Measurements from ENCODE around the gene PITPNB. TPM values are rescaled to one million over a fixed set of nuclear protein-coding genes. Genes with fewer than 3 reads are reported as not detected.
A peak's percentile ranks its signal among the peaks of the same experiment; 100 is the strongest.

Gene PITPNB
- total RNA-seq, 2 donors from 2014 or later = 86.1 to 119 TPM

GRCh38 chr22:27903805-27904473 is 15.1 kb downstream of the PITPNB start:
- peak overlapping the region; percentile 54 for H3K4me3 Mint-ChIP-seq
- peaks cover 28% of the 10 kb centered on the region for H3K4me1 Mint-ChIP-seq
- ATAC-seq (replicated peaks) = peak; percentile 92
- peaks cover 100% of the 10 kb centered on the region for H3K36me3 Mint-ChIP-seq (ENCODE audit: low read depth)
- H3K27ac Mint-ChIP-seq = peak overlapping the region; percentile 79
- no peaks in the 10 kb centered on the region for H3K27me3 Mint-ChIP-seq
- no peaks in the 10 kb centered on the region for H3K9me3 Mint-ChIP-seq

DNA sequence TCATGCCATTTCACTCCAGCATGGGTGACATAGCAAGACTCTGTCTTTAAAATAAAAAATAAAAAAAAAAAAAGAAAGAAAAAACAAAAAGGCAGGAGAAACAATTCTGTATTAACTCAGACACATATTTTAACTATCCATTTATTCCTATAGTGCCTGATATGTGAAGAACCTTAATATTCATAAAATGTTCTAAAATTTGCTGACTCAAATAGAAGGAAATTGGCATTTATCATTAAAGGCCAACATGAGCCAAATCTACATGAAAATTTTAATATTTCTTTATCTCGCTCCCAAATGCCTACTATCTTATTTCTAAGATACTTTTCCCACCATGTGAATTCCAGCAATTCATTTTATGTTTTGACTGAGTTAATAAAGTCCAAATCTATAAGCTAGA is 18.9 kb downstream of the PITPNB start:
- ATAC-seq (replicated peaks) = no peak
- peaks cover 100% of the 10 kb centered on the region for H3K36me3 Mint-ChIP-seq (ENCODE audit: low read depth)
- H3K4me3 Mint-ChIP-seq = no peak overlapping the region
- no peaks in the 10 kb centered on the region for H3K27me3 Mint-ChIP-seq
- H3K27ac Mint-ChIP-seq = no peak overlapping the region
- peaks cover 33% of the 10 kb centered on the region for H3K4me1 Mint-ChIP-seq
- H3K9me3 Mint-ChIP-seq = no peaks in the 10 kb centered on the region

- H3K9me3 Mint-ChIP-seq = no peaks in the 10 kb centered on the region
- H3K36me3 Mint-ChIP-seq (ENCODE audit: low read depth) = peaks cover 100% of the 10 kb centered on the region
- peak; percentile 95 for ATAC-seq (replicated peaks)
- H3K4me1 Mint-ChIP-seq = peaks cover 16% of the 10 kb centered on the region
- peak overlapping the region; percentile 24 for H3K4me3 Mint-ChIP-seq
- no peaks in the 10 kb centered on the region for H3K27me3 Mint-ChIP-seq
- H3K27ac Mint-ChIP-seq = no peak overlapping the region
Observed at GRCh38 chr22:27896245-27896644, 22.8 kb downstream of the PITPNB start.

DNA sequence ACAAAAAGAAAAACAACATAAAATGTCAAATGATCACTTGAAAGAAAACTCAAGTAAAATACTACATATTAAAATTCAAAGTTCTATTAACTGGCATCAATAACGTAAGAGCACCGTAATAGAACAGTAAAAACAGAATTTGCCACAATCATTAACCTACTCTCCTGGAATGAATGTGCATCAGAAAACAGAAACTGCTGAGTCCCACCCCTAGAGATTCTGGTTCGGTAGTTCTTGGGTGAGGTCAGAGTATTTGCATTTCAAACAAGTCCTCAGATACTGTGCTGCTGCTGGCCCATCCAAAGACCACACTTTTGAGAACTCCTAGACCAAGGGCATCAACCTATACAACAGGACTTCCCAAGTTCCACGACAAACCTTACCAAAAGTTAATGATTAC is 23.5 kb downstream of the PITPNB start:
- peak overlapping the region; percentile 24 for H3K4me3 Mint-ChIP-seq
- no peaks in the 10 kb centered on the region for H3K27me3 Mint-ChIP-seq
- H3K36me3 Mint-ChIP-seq (ENCODE audit: low read depth) = peaks cover 100% of the 10 kb centered on the region
- peak; percentile 72 for ATAC-seq (replicated peaks)
- peaks cover 16% of the 10 kb centered on the region for H3K4me1 Mint-ChIP-seq
- no peak overlapping the region for H3K27ac Mint-ChIP-seq
- no peaks in the 10 kb centered on the region for H3K9me3 Mint-ChIP-seq

DNA sequence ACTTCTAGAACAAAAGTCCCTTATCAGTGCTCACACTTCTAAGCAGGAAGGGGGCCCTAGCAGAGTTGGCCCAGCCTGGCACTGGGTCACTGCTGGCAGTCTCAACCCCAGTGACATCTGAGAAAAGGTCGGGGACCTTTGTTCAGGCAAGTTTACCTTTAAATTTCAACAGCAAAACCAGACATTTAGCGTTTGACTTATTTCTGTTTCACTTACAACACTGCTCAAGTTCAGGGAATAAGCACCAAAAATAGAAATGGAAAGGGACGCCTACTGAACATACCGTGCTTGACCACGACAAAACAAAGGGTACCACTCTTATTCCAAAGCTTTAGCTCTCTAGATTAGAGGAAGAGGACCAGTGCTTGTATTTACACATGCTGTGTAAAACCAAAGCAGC is 26.2 kb downstream of the PITPNB start:
- peaks cover 100% of the 10 kb centered on the region for H3K36me3 Mint-ChIP-seq (ENCODE audit: low read depth)
- H3K4me3 Mint-ChIP-seq = no peak overlapping the region
- no peaks in the 10 kb centered on the region for H3K27me3 Mint-ChIP-seq
- peak overlapping the region; percentile 58 for H3K27ac Mint-ChIP-seq
- no peaks in the 10 kb centered on the region for H3K9me3 Mint-ChIP-seq
- peaks cover 18% of the 10 kb centered on the region for H3K4me1 Mint-ChIP-seq
- no peak for ATAC-seq (replicated peaks)

DNA sequence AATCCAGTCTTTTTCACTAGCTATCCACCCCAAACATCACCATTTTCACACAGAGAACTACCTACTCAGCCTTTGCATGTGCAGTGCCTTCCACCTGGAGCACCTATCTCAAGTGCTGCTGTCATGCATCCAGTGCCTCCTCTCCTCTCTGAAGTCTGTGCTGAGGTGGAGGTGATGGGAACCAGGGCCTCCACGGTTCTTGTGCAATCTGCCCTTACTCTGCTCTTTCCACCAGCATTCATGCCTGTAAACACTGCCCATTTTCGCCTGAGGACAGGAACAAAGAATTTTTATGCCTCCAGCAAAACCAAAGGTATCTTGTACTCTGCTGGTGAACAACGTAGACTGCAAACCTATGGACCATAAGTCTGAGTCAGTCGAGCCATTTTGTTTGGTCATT is 27.0 kb downstream of the PITPNB start:
- Mint-ChIP-seq H3K27ac (peak overlapping the region; percentile 58), H3K27me3 (no peaks in the 10 kb centered on the region), H3K4me3 (no peak overlapping the region), H3K9me3 (no peaks in the 10 kb centered on the region), H3K4me1 (peaks cover 21% of the 10 kb centered on the region), H3K36me3 (ENCODE audit: low read depth) (peaks cover 100% of the 10 kb centered on the region)
- no peak for ATAC-seq (replicated peaks)

- no peaks in the 10 kb centered on the region for H3K27me3 Mint-ChIP-seq
- H3K36me3 Mint-ChIP-seq (ENCODE audit: low read depth) = peaks cover 100% of the 10 kb centered on the region
- H3K27ac Mint-ChIP-seq = peak overlapping the region; percentile 27
Observed at GRCh38 chr22:27888310-27888709, 30.7 kb downstream of the PITPNB start.

GRCh38 chr22:27886843-27887151 is 32.3 kb downstream of the PITPNB start:
- peaks cover 5% of the 10 kb centered on the region for H3K4me1 Mint-ChIP-seq
- no peak for ATAC-seq (replicated peaks)
- H3K9me3 Mint-ChIP-seq = no peaks in the 10 kb centered on the region
- no peaks in the 10 kb centered on the region for H3K27me3 Mint-ChIP-seq
- no peak overlapping the region for H3K4me3 Mint-ChIP-seq
- H3K36me3 Mint-ChIP-seq (ENCODE audit: low read depth) = peaks cover 100% of the 10 kb centered on the region
- no peak overlapping the region for H3K27ac Mint-ChIP-seq

More at GRCh38 chr22:27888310-27888709, 30.7 kb downstream of the PITPNB start:
- no peak for ATAC-seq (replicated peaks)
- no peak overlapping the region for H3K4me3 Mint-ChIP-seq
- no peaks in the 10 kb centered on the region for H3K9me3 Mint-ChIP-seq
- H3K4me1 Mint-ChIP-seq = peaks cover 5% of the 10 kb centered on the region

DNA sequence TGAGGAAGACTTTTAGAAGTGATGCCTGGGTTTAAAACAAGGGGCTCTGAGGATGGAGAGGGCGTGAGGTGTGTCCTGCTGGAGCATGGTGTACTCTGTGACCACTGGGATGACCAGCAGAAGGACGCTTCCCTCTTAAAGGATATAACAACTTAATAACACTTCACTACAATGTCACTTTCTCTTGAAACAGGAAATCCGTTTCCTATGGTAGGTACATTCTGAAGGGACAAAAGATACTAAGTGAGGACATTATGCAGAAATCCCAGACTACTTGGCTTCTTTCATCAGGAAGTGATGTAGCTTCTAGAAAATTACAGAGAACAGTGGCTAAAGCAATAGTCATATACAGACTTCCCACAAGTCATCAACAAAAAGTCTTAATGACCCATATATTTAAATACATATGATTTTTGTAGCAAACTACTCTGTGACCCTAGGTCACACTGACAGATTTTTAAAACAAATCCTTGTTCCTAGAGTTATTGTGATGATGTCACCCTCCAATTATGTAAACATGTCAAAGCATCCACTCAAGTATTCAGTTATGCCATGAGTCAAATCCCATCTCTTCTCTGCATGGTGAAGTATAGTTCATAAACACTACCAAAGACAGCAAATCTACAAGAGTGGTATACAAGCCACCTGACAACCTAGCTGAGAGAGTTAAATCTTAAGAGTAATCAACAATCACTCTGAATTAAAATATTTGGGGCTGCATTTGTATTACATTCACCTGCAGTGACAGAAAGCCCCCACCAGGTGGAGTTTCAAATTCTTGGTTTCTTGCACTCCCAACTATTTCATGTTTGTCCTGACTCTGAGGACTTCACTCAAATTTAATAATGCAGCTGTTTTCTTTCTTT is 32.8 kb downstream of the PITPNB start:
- Mint-ChIP-seq H3K9me3 (no peaks in the 10 kb centered on the region), H3K4me1 (peaks cover 5% of the 10 kb centered on the region), H3K36me3 (ENCODE audit: low read depth) (peaks cover 94% of the 10 kb centered on the region), H3K27me3 (no peaks in the 10 kb centered on the region), H3K27ac (no peak overlapping the region), H3K4me3 (no peak overlapping the region)
- no peak for ATAC-seq (replicated peaks)

DNA sequence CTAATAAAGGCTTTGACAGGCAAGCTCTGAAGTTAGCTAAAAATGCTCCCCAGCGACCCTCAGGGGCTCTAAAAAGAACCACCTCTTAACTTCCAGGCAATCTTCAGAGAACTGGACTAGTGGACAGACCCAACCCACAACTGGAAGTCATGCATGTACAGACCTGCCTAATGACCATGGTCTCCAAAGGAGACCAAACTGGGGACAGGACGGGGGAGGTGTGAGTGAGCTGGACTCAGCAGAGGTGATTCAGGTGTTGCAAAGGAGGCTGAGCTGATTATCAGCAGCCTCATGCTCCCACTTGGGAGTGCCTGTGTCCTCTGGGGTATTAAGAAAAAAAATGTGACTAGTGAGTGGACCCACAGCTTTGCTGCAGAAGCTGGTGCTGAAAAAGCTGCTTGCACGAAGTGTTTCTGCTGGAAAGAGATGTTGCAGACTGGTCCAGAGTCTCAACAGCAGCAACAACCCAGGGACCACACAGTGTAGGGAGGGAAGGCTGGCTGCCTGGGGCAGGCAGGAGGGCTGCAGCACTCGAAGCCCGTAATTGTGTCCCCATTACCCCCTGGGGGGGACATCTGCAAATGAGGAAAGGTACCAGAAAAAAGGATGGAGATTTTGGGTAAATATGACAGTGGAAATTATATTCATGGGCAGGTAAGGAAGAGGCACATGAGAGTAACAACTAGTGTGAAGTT is 35.3 kb downstream of the PITPNB start:
- H3K4me1 Mint-ChIP-seq = peaks cover 10% of the 10 kb centered on the region
- no peaks in the 10 kb centered on the region for H3K9me3 Mint-ChIP-seq
- no peak overlapping the region for H3K4me3 Mint-ChIP-seq
- no peaks in the 10 kb centered on the region for H3K27me3 Mint-ChIP-seq
- peaks cover 83% of the 10 kb centered on the region for H3K36me3 Mint-ChIP-seq (ENCODE audit: low read depth)
- H3K27ac Mint-ChIP-seq = no peak overlapping the region
- ATAC-seq (replicated peaks) = no peak

- ATAC-seq (replicated peaks) = no peak
- no peak overlapping the region for H3K4me3 Mint-ChIP-seq
- peaks cover 7% of the 10 kb centered on the region for H3K4me1 Mint-ChIP-seq
- H3K36me3 Mint-ChIP-seq (ENCODE audit: low read depth) = peaks cover 81% of the 10 kb centered on the region
- no peak overlapping the region for H3K27ac Mint-ChIP-seq
- H3K9me3 Mint-ChIP-seq = no peaks in the 10 kb centered on the region
- H3K27me3 Mint-ChIP-seq = no peaks in the 10 kb centered on the region
Observed at GRCh38 chr22:27882507-27883290, 36.4 kb downstream of the PITPNB start.

DNA sequence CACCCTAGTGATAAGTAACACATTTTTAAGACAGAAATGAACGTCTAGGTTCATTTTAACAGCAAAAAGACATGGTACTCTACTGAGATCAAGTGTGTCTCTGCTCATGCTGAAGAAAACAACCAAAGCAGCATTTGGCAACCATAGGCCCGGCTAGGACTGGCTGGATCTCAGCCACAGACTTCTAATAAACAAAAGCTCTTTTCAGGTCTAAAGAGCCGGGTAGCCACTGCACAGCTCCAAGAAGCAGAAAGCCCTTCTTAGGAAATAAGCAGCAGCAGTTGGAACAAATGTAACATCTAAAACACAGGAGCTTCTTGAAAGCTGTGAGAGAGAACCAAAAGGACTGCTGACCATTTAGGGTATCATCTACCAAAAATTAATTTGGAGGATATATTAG is 37.6 kb downstream of the PITPNB start:
- H3K27me3 Mint-ChIP-seq = no peaks in the 10 kb centered on the region

GRCh38 chr22:27880778-27881394 is 38.2 kb downstream of the PITPNB start:
- Mint-ChIP-seq H3K4me1 (peaks cover 12% of the 10 kb centered on the region), H3K27me3 (no peaks in the 10 kb centered on the region), H3K4me3 (no peak overlapping the region), H3K27ac (no peak overlapping the region), H3K9me3 (no peaks in the 10 kb centered on the region), H3K36me3 (ENCODE audit: low read depth) (peaks cover 81% of the 10 kb centered on the region)
- no peak for ATAC-seq (replicated peaks)

More for the DNA sequence above, 37.6 kb downstream of the PITPNB start:
- Mint-ChIP-seq H3K4me3 (no peak overlapping the region), H3K4me1 (peaks cover 9% of the 10 kb centered on the region), H3K27ac (no peak overlapping the region), H3K36me3 (ENCODE audit: low read depth) (peaks cover 81% of the 10 kb centered on the region), H3K9me3 (no peaks in the 10 kb centered on the region)
- ATAC-seq (replicated peaks) = no peak

- Mint-ChIP-seq H3K4me1 (peaks cover 21% of the 10 kb centered on the region), H3K36me3 (ENCODE audit: low read depth) (peaks cover 81% of the 10 kb centered on the region), H3K27me3 (no peaks in the 10 kb centered on the region), H3K4me3 (no peak overlapping the region), H3K9me3 (no peaks in the 10 kb centered on the region), H3K27ac (no peak overlapping the region)
- ATAC-seq (replicated peaks) = peak; percentile 19
Observed at GRCh38 chr22:27879923-27880322, 39.1 kb downstream of the PITPNB start.

Measured in activated T-helper 17 cell treated with anti-CD3 and anti-CD28 coated beads, Interleukin-2, amount 50 U/mL, for 72 hours (primary cell).